Lower leg skin (tissue), 4 donors: Measurements from ENCODE around the gene TPM2. TPM values are rescaled to one million over a fixed set of nuclear protein-coding genes. Genes with fewer than 3 reads are reported as not detected.
A peak's percentile ranks its signal among the peaks of the same experiment; 100 is the strongest.

Source experiments
- DNase-seq, 2 donors: peaks; one replicate each; pipeline ENCODE4 v3.0.0-alpha.2; 2019; ENCODE audit warnings: low spot score in 2 of 2
- H3K4me3 ChIP-seq: fragments of 200-600 bp; sonication (generic); 2 replicates; pipeline ENCODE4 v1.5.1; 2017; ENCODE audit warnings: mild to moderate bottlenecking, low read depth; ENCODE audit not compliant: poor library complexity, severe bottlenecking
- POLR2A ChIP-seq, 2 donors: fragments of 450-650 bp; IDR thresholded peaks; one replicate each; pipeline ENCODE4 v1.6.1; 2016 to 2017; ENCODE audit warnings: antibody characterized with exemption in 2 of 2, mild to moderate bottlenecking in 1 of 2, moderate library complexity in 1 of 2
- WGBS, 2 donors: methylation state at CpG; one replicate each; pipeline ENCODE4 v1.1.5; 2018; 5-methylcytosine and 5-hydroxymethylcytosine counted together
- intact Hi-C: fragments of 100-400 bp; cut with DNase I; formaldehyde crosslinking; loops from one replicate; pipeline ENCODE4 v1.15.0; 2023; ENCODE audit warnings: low total_unique reads
- total RNA-seq, 4 donors: library from RNA; depleted of rRNA; stranded (reverse); fragments of >200 nt; gene quantifications; one replicate each; pipeline ENCODE4 v1.1.0, GENCODE V29; 2016
- TF ChIP-seq, protein P1 (sequence below), 3 donors: fragments of 450-650 bp; IDR thresholded peaks; one replicate each; pipeline ENCODE4 v1.5.1; 2016; ENCODE audit warnings: antibody characterized with exemption in 3 of 3, mild to moderate bottlenecking in 3 of 3, moderate library complexity in 2 of 3

TPM2 gene
- total RNA-seq, 4 donors from 2014 or later = 36.3 to 190 (median 68.6) TPM

DNA sequence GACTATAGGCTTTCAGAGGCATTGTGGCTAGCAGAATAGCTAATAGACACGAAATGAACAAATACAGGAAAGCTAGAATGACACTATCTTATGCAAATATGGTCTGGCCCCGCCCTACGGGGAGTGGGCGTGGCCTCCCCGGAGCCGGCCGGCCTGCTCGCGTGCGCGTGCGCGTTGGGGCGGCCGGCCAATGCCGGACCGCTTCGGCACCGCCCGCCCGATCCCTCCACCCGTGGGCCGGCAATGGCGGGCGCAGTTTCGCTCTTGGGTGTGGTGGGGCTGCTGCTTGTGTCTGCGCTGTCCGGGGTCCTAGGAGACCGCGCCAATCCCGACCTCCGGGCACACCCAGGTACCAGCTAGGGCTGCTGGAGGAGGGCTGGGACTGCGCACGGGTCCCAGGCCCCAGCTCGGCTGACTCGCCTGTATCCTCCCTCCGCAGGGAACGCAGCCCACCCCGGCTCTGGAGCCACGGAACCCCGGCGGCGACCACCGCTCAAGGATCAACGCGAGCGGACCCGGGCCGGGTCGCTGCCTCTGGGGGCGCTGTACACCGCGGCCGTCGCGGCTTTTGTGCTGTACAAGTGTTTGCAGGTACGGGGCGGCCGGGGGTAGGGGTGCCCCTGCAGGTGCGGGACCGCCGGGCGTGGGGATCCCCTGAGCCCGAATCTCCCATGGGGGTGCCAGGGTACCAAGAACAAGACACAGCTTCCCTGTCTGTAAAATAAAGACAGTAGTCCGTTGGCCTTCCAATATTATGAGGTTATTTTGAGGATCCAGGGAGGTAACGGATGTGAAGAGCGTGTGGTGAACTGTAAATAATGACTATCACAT, 31.4 kb downstream of the TPM2 start, which contains the start of gene CCDC107:
Gene CCDC107, plus strand, starts transcription at position 156 of the 831 bp plus-strand sequence. Its CDS starts 88 bp downstream, at position 244.
- peak; percentile 71 to 96 for DNase-seq
- TF ChIP-seq, protein P1, sequence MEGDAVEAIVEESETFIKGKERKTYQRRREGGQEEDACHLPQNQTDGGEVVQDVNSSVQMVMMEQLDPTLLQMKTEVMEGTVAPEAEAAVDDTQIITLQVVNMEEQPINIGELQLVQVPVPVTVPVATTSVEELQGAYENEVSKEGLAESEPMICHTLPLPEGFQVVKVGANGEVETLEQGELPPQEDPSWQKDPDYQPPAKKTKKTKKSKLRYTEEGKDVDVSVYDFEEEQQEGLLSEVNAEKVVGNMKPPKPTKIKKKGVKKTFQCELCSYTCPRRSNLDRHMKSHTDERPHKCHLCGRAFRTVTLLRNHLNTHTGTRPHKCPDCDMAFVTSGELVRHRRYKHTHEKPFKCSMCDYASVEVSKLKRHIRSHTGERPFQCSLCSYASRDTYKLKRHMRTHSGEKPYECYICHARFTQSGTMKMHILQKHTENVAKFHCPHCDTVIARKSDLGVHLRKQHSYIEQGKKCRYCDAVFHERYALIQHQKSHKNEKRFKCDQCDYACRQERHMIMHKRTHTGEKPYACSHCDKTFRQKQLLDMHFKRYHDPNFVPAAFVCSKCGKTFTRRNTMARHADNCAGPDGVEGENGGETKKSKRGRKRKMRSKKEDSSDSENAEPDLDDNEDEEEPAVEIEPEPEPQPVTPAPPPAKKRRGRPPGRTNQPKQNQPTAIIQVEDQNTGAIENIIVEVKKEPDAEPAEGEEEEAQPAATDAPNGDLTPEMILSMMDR (IDR thresholded peaks at IDR 0.05) = no peak
- TF ChIP-seq POLR2A (IDR thresholded peaks at IDR 0.05) = no peak
- intact Hi-C loops = no loop called here
- H3K4me3 ChIP-seq = peak within 1 kb of the TSS; percentile 70
- WGBS, 2 donors = 0 to 1% methylated on average over 44 to 55 of the region's 67 CpGs

- DNase-seq = peak; percentile 95 to 99
- intact Hi-C loops = no loop called here
- H3K4me3 ChIP-seq = peak within 1 kb of the TSS; percentile 70
- 0% methylated on average over 27 to 42 of the region's 42 CpGs for WGBS, 2 donors
- no peak for TF ChIP-seq POLR2A (IDR thresholded peaks at IDR 0.05)
- TF ChIP-seq, protein P1 (IDR thresholded peaks at IDR 0.05) = peak in 1 of 3 donors; percentile 47
Observed at GRCh38 chr9:35657546-35658136, 32.1 kb downstream of the TPM2 start, which contains the start of gene RMRP. RMRP (minus strand) TSS chr9:35658019.

- WGBS, 2 donors = 27% methylated on average over 25 of the region's 25 CpGs
- intact Hi-C loops = no loop called here
- TF ChIP-seq POLR2A (IDR thresholded peaks at IDR 0.05) = no peak
- TF ChIP-seq, protein P1 (IDR thresholded peaks at IDR 0.05) = no peak
- H3K4me3 ChIP-seq = peak overlapping the region; percentile 7
- DNase-seq = peak in 1 of 2 donors; percentile 91
Observed at GRCh38 chr9:35656831-35657545, 32.7 kb downstream of the TPM2 start.

DNA sequence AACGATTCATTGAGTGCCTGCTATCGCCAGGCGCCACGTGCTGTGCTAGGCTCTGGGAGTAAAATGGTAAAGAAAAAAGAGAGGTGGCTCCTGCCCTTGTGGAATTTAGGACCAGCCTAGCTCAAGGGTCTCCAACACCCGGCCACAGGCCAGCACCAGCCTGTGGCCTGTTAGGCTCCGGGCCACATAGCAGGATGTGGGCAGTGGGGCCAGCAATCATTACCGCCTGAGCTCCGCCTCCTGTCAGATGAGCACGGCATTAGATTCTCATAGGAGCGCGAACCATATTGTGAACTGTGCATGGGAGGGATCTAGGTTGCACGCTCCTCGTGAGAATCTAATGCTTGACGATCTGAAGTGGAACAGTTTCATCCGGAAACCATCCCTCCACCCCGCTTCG, 33.4 kb downstream of the TPM2 start:
- TF ChIP-seq, protein P1 (IDR thresholded peaks at IDR 0.05) = no peak
- no peak for TF ChIP-seq POLR2A (IDR thresholded peaks at IDR 0.05)
- 83 to 85% methylated on average over 17 of the region's 17 CpGs for WGBS, 2 donors
- H3K4me3 ChIP-seq = no peak overlapping the region
- intact Hi-C loops = no loop called here
- DNase-seq = no peak

DNA sequence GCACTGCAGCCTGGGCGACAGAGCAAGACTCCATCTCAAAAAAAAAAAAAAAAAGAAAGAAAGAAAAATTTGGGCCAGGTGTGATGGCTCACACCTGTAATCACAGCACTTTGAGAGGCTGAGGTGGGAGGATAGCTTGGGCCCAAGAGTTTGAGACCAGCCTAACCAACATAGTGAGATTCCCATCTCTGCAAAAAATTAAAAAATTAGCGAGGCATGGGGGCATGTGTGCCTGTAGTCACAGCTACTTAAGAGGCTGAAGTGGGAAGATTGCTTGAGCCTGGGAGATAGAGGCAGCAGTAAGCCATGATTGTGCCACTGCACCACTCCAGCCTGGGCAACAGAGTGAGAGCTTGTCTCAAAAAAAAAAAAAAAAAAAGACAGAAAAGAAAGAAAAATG, 36.1 kb downstream of the TPM2 start:
- intact Hi-C loops = no loop called here
- H3K4me3 ChIP-seq = no peak overlapping the region
- no peak for TF ChIP-seq POLR2A (IDR thresholded peaks at IDR 0.05)
- TF ChIP-seq, protein P1 (IDR thresholded peaks at IDR 0.05) = no peak
- WGBS, 2 donors = 83 to 91% methylated on average over 2 of the region's 2 CpGs
- DNase-seq = peak in 1 of 2 donors; percentile 17
